Neural cell (in vitro differentiated cells): ENCODE results near the gene MTNR1B. TPM values are rescaled to one million over a fixed set of nuclear protein-coding genes. Genes with fewer than 3 reads are reported as not detected.

Experiments
- H2AFZ ChIP-seq: fragments of 200-600, 300-800 bp; sonication (generic), shearing (Covaris generic); 2 replicates; pipeline ENCODE4 v1.6.0; 2014; ENCODE audit warnings: low read depth, mild to moderate bottlenecking, antibody characterized with exemption, low read length, moderate library complexity
- H3F3A ChIP-seq: fragments of 200-600 bp; shearing (Covaris generic); 2 replicates; pipeline ENCODE4 v1.6.1; 2016; ENCODE audit warnings: mild to moderate bottlenecking, moderate library complexity, mixed read lengths, antibody characterized with exemption, low read length; ENCODE audit not compliant: insufficient read depth, poor library complexity, severe bottlenecking
- H3K27ac ChIP-seq: fragments of 200-600, 300-800 bp; sonication (generic), shearing (Covaris generic); 2 replicates; pipeline ENCODE4 v1.5.1; 2014; ENCODE audit warnings: mild to moderate bottlenecking, low read length, moderate library complexity
- H3K27me3 ChIP-seq: fragments of 300-800, 200-600 bp; sonication (generic), shearing (Covaris generic); 2 replicates; pipeline ENCODE4 v1.6.0; 2014; ENCODE audit warnings: mild to moderate bottlenecking, low read depth, low read length, moderate library complexity; ENCODE audit not compliant: insufficient read depth
- H3K36me3 ChIP-seq: fragments of 300-800, 200-600 bp; sonication (generic), shearing (Covaris generic); 2 replicates; pipeline ENCODE4 v1.5.1; 2014; ENCODE audit warnings: mild to moderate bottlenecking, antibody characterized with exemption, low read length, moderate library complexity; ENCODE audit not compliant: insufficient read depth
- H3K4me2 ChIP-seq: fragments of 300-800, 200-600 bp; sonication (generic), shearing (Covaris generic); 2 replicates; pipeline ENCODE4 v1.6.0; 2014; ENCODE audit warnings: mild to moderate bottlenecking, low read length
- H3K4me3 ChIP-seq: fragments of 300-800, 200-600 bp; sonication (generic), shearing (Covaris generic); 2 replicates; pipeline ENCODE4 v1.5.1; 2014; ENCODE audit warnings: mild to moderate bottlenecking, low read length, moderate library complexity
- H3K79me2 ChIP-seq: fragments of 200-600 bp; shearing (Covaris generic); replicated peaks from 2 replicates; pipeline ENCODE4 v1.6.0; 2014; ENCODE audit warnings: mild to moderate bottlenecking, low read length, moderate library complexity; ENCODE audit not compliant: insufficient read depth
- H3K9ac ChIP-seq: fragments of 300-800, 200-600 bp; sonication (generic), shearing (Covaris generic); 2 replicates; pipeline ENCODE4 v1.6.1; 2016; ENCODE audit warnings: mild to moderate bottlenecking, low read length, mixed read lengths
- H3K9me2 ChIP-seq: fragments of 200-600 bp; shearing (Covaris generic); 2 replicates; pipeline ENCODE4 v1.6.1; 2016; ENCODE audit warnings: mild to moderate bottlenecking, low read length, mixed read lengths; ENCODE audit not compliant: insufficient read depth
- H3K9me3 ChIP-seq: fragments of 200-600, 300-800 bp; sonication (generic), shearing (Covaris generic); 2 replicates; pipeline ENCODE4 v1.6.1; 2016; ENCODE audit warnings: mild to moderate bottlenecking, mixed run types, low read length, moderate library complexity, mixed read lengths
- H4K20me1 ChIP-seq: fragments of 200-600 bp; shearing (Covaris generic); 2 replicates; pipeline ENCODE4 v1.6.1; 2016; ENCODE audit warnings: mild to moderate bottlenecking, mixed run types; ENCODE audit not compliant: insufficient read depth
- EP300 ChIP-seq: fragments of 450-650 bp; conservative IDR thresholded peaks from 2 replicates; pipeline ENCODE4 v1.6.1; 2014; ENCODE audit warnings: antibody characterized with exemption, mild to moderate bottlenecking, moderate library complexity; ENCODE audit not compliant: poor library complexity, severe bottlenecking
- EZH2 ChIP-seq: fragments of 200-600, 300-800 bp; shearing (Covaris generic), sonication (generic); IDR thresholded peaks from 2 replicates; pipeline ENCODE4 v1.6.1; 2014; ENCODE audit warnings: antibody characterized with exemption, low read length, borderline replicate concordance, mild to moderate bottlenecking; ENCODE audit not compliant: insufficient read depth, poor library complexity, severe bottlenecking
- MXI1 ChIP-seq: fragments of 450-650 bp; conservative IDR thresholded peaks from 2 replicates; pipeline ENCODE4 v1.6.1; 2014; ENCODE audit warnings: antibody characterized with exemption, mild to moderate bottlenecking; ENCODE audit not compliant: poor library complexity, severe bottlenecking
- POLR2AphosphoS5 ChIP-seq: IDR thresholded peaks from 2 replicates; pipeline ENCODE4 v1.6.1; 2012
- RAD21 ChIP-seq: fragments of 450-650 bp; conservative IDR thresholded peaks from 2 replicates; pipeline ENCODE4 v1.6.1; 2014; ENCODE audit warnings: antibody characterized with exemption, mild to moderate bottlenecking, moderate library complexity
- SMC3 ChIP-seq: fragments of 450-650 bp; conservative IDR thresholded peaks from 2 replicates; pipeline ENCODE4 v1.6.1; 2014; ENCODE audit warnings: antibody characterized with exemption, mild to moderate bottlenecking, moderate library complexity; ENCODE audit not compliant: poor library complexity
- TAF1 ChIP-seq: IDR thresholded peaks from 2 replicates; pipeline ENCODE4 v1.6.1; 2012; ENCODE audit warnings: low read depth
- polyA minus RNA-seq: library from RNA; depleted of rRNA, polyadenylated mRNA; stranded (reverse); fragments of >200 nt; gene quantifications from 2 replicates; pipeline ENCODE4 v1.2.3, GENCODE V29; 2014
- polyA plus RNA-seq: library from polyadenylated mRNA; depleted of rRNA; stranded (reverse); fragments of >200 nt; gene quantifications from 2 replicates; pipeline ENCODE4 v1.2.3, GENCODE V29; 2014
- TF ChIP-seq, protein P1 (sequence below): fragments of 450-650 bp; IDR thresholded peaks from 2 replicates; pipeline ENCODE4 v1.5.1; 2014; ENCODE audit warnings: antibody characterized with exemption, mild to moderate bottlenecking, moderate library complexity; ENCODE audit not compliant: poor library complexity, severe bottlenecking
- TF ChIP-seq, protein P2 (sequence below): IDR thresholded peaks from 2 replicates; pipeline ENCODE4 v1.6.1; 2012; ENCODE audit warnings: borderline replicate concordance

Gene MTNR1B
- polyA plus RNA-seq, result not detected in 2 replicates
- not detected in 2 replicates for polyA minus RNA-seq

DNA sequence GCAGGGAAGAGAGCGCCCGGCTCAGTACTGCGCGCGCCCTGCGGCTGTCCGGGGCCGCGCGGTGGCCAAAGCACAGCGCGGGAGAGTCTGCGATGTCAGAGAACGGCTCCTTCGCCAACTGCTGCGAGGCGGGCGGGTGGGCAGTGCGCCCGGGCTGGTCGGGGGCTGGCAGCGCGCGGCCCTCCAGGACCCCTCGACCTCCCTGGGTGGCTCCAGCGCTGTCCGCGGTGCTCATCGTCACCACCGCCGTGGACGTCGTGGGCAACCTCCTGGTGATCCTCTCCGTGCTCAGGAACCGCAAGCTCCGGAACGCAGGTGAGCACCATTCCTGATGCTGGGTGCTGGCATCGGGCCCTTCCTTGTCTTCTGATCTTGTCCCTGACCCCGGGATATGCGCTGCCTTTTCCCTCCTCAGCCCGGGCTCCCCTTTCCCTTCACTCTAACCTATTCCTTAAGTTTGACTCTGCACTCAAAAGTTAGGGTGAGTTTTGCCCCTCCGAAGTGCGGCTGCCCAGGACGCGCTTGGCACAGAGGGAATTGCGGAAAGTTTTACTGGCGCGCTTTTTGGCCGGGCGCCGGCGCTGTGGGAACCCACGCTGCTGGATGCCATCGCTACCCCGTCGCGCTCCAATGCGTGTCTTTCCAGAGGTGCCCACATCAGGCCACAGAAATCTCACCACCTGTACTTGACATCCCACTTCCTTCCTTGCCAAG lies at the start of gene MTNR1B:
Gene MTNR1B, plus strand, starts transcription at position 18 of the 714 bp plus-strand sequence. Its CDS starts 75 bp downstream, at position 93.
- no peak within 1 kb of the TSS for H2AFZ ChIP-seq
- H3K27ac ChIP-seq, result no peak within 1 kb of the TSS
- peak within 1 kb of the TSS; percentile 34 for H3K9ac ChIP-seq
- H3F3A ChIP-seq, result no peaks in the 10 kb centered on the region
- no peaks in the 10 kb centered on the region for H3K9me2 ChIP-seq
- H4K20me1 ChIP-seq, result no peaks in the 10 kb centered on the region
- H3K79me2 ChIP-seq, result no peaks in the 10 kb centered on the region
- peak within 1 kb of the TSS; percentile 68 for H3K4me3 ChIP-seq
- peaks cover 34% of the 10 kb centered on the region for H3K27me3 ChIP-seq
- TF ChIP-seq EP300, result no peak
- TF ChIP-seq, protein P1, sequence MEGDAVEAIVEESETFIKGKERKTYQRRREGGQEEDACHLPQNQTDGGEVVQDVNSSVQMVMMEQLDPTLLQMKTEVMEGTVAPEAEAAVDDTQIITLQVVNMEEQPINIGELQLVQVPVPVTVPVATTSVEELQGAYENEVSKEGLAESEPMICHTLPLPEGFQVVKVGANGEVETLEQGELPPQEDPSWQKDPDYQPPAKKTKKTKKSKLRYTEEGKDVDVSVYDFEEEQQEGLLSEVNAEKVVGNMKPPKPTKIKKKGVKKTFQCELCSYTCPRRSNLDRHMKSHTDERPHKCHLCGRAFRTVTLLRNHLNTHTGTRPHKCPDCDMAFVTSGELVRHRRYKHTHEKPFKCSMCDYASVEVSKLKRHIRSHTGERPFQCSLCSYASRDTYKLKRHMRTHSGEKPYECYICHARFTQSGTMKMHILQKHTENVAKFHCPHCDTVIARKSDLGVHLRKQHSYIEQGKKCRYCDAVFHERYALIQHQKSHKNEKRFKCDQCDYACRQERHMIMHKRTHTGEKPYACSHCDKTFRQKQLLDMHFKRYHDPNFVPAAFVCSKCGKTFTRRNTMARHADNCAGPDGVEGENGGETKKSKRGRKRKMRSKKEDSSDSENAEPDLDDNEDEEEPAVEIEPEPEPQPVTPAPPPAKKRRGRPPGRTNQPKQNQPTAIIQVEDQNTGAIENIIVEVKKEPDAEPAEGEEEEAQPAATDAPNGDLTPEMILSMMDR, result peak; percentile 27
- no peak within 1 kb of the TSS for H3K4me2 ChIP-seq
- H3K9me3 ChIP-seq, result no peaks in the 10 kb centered on the region
- no peaks in the 10 kb centered on the region for H3K36me3 ChIP-seq

DNA sequence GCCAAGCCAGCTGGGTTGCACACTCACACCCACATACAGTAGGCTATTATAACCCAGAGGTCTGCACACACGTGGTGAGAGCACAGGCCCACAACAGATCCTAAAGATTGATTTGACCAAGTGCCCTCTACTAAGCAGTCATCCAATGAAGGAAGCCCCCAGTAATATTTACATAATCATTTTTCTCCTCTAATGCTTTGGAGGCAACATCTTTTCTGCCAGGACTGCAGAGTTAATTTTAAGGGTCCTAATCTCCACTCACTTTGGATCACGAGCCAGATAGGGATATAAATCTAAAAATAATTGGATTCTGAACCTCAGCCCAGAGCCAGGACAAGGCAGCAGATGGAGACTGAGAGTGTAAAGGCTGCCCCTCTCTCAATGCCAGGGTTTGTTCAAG lies 49.1 kb upstream of the MTNR1B start:
- no peaks in the 10 kb centered on the region for H4K20me1 ChIP-seq
- H3K27me3 ChIP-seq, result no peaks in the 10 kb centered on the region
- H3F3A ChIP-seq, result no peaks in the 10 kb centered on the region
- no peaks in the 10 kb centered on the region for H3K79me2 ChIP-seq
- H3K27ac ChIP-seq, result no peak overlapping the region
- H3K4me2 ChIP-seq, result no peak overlapping the region
- H3K4me3 ChIP-seq, result no peak overlapping the region
- no peaks in the 10 kb centered on the region for H3K36me3 ChIP-seq
- no peaks in the 10 kb centered on the region for H3K9me3 ChIP-seq
- no peak overlapping the region for H3K9ac ChIP-seq
- no peaks in the 10 kb centered on the region for H3K9me2 ChIP-seq
- TF ChIP-seq TAF1, result no peak
- TF ChIP-seq EZH2, result no peak
- TF ChIP-seq, protein P2, sequence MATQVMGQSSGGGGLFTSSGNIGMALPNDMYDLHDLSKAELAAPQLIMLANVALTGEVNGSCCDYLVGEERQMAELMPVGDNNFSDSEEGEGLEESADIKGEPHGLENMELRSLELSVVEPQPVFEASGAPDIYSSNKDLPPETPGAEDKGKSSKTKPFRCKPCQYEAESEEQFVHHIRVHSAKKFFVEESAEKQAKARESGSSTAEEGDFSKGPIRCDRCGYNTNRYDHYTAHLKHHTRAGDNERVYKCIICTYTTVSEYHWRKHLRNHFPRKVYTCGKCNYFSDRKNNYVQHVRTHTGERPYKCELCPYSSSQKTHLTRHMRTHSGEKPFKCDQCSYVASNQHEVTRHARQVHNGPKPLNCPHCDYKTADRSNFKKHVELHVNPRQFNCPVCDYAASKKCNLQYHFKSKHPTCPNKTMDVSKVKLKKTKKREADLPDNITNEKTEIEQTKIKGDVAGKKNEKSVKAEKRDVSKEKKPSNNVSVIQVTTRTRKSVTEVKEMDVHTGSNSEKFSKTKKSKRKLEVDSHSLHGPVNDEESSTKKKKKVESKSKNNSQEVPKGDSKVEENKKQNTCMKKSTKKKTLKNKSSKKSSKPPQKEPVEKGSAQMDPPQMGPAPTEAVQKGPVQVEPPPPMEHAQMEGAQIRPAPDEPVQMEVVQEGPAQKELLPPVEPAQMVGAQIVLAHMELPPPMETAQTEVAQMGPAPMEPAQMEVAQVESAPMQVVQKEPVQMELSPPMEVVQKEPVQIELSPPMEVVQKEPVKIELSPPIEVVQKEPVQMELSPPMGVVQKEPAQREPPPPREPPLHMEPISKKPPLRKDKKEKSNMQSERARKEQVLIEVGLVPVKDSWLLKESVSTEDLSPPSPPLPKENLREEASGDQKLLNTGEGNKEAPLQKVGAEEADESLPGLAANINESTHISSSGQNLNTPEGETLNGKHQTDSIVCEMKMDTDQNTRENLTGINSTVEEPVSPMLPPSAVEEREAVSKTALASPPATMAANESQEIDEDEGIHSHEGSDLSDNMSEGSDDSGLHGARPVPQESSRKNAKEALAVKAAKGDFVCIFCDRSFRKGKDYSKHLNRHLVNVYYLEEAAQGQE, result no peak
- no peak for TF ChIP-seq MXI1
- TF ChIP-seq, protein P1, result no peak
- no peak for TF ChIP-seq RAD21
- no peak for TF ChIP-seq POLR2AphosphoS5
- no peak for TF ChIP-seq SMC3
- no peak for TF ChIP-seq EP300
- no peak overlapping the region for H2AFZ ChIP-seq
